HepG2 (cell line): ENCODE results near the gene HSPA1B. TPM values are rescaled to one million over a fixed set of nuclear protein-coding genes. Genes with fewer than 3 reads are reported as not detected.

Source experiments
- BHLHE40 ChIP-seq: IDR thresholded peaks from 2 replicates; pipeline ENCODE4 v1.6.1; 2011; ENCODE audit warnings: low read length, improper control_type of control experiment
- CC2D1A ChIP-seq: sonication (generic); formaldehyde crosslinking; IDR thresholded peaks from 2 replicates; pipeline ENCODE4 v1.8.1; 2023; ENCODE audit warnings: mild to moderate bottlenecking, missing genetic modification reagents
- EEA1 ChIP-seq: sonication (generic); formaldehyde crosslinking; IDR thresholded peaks from 2 replicates; pipeline ENCODE4 v1.5.1; 2020; ENCODE audit warnings: mild to moderate bottlenecking, missing genetic modification reagents, borderline replicate concordance
- FOSL2 ChIP-seq: sonication (generic); formaldehyde crosslinking; IDR thresholded peaks from 2 replicates; pipeline ENCODE4 v1.4.0; 2020; ENCODE audit warnings: missing genetic modification reagents
- GATA4 ChIP-seq: sonication (generic); IDR thresholded peaks from 2 replicates; pipeline ENCODE4 v1.6.1; 2016; ENCODE audit warnings: antibody characterized with exemption, low read depth, borderline replicate concordance
- PAX8 ChIP-seq: sonication (generic); formaldehyde crosslinking; IDR thresholded peaks from 2 replicates; pipeline ENCODE4 v1.8.0; 2022; ENCODE audit warnings: mild to moderate bottlenecking, missing genetic modification reagents, borderline replicate concordance
- SRSF4 ChIP-seq: fragments of 200-400 bp; formaldehyde crosslinking; IDR thresholded peaks from one replicate; pipeline ENCODE4 v1.6.1; 2018; ENCODE audit warnings: mild to moderate bottlenecking, low read depth, low read length, moderate library complexity; ENCODE audit not compliant: poor library complexity, severe bottlenecking
- SSRP1 ChIP-seq: IDR thresholded peaks from 2 replicates; pipeline ENCODE4 v1.6.1; 2016; ENCODE audit warnings: control low read depth
- U2AF2 ChIP-seq: fragments of 200-400 bp; formaldehyde crosslinking; IDR thresholded peaks from 2 replicates; pipeline ENCODE4 v1.6.1; 2017; ENCODE audit warnings: low read depth, mild to moderate bottlenecking, low read length
- XBP1 ChIP-seq: sonication (generic); formaldehyde crosslinking; IDR thresholded peaks from 2 replicates; pipeline ENCODE4 v1.5.0; 2020; ENCODE audit warnings: missing genetic modification reagents
- YY1 ChIP-seq: IDR thresholded peaks from 2 replicates; pipeline ENCODE4 v1.6.1; 2011; ENCODE audit warnings: low read length, low read depth, moderate library complexity, mild to moderate bottlenecking; ENCODE audit not compliant: insufficient read depth, insufficient replicate concordance
- ZNF121 ChIP-seq: sonication (generic); formaldehyde crosslinking; IDR thresholded peaks from 2 replicates; pipeline ENCODE4 v1.5.0; 2020; ENCODE audit warnings: mild to moderate bottlenecking, missing genetic modification reagents
- ZNF296 ChIP-seq: sonication (generic); formaldehyde crosslinking; conservative IDR thresholded peaks from 2 replicates; pipeline ENCODE4 v1.5.0; 2020; ENCODE audit warnings: mild to moderate bottlenecking, missing genetic modification reagents
- ZNF343 ChIP-seq: sonication (generic); formaldehyde crosslinking; IDR thresholded peaks from 2 replicates; pipeline ENCODE4 v1.4.0; 2020; ENCODE audit warnings: mild to moderate bottlenecking, missing genetic modification reagents
- ZNF383 ChIP-seq: sonication (generic); formaldehyde crosslinking; IDR thresholded peaks from 2 replicates; pipeline ENCODE4 v1.4.0; 2020; ENCODE audit warnings: missing genetic modification reagents, mild to moderate bottlenecking, borderline replicate concordance
- ZNF564 ChIP-seq: sonication (generic); formaldehyde crosslinking; IDR thresholded peaks from 2 replicates; pipeline ENCODE4 v1.8.1; 2023; ENCODE audit warnings: mild to moderate bottlenecking, missing genetic modification reagents
- ZNF616 ChIP-seq: sonication (generic); formaldehyde crosslinking; IDR thresholded peaks from 2 replicates; pipeline ENCODE4 v1.5.0; 2020; ENCODE audit warnings: low read depth, mild to moderate bottlenecking, missing genetic modification reagents
- polyA plus RNA-seq, 8 experiments: library from polyadenylated mRNA; depleted of rRNA in 3 of 8; stranded (reverse) in 7 of 8; unstranded in 1 of 8; fragments of >200 nt; fragmentation: Illumina TruSeq in 4 of 8; extraction: Trizol in 4 of 8; gene quantifications; 2 replicates each; pipeline versions ENCODE4 v1.2.1 to v1.2.3, GENCODE V29; 2011 to 2016; ENCODE audit warnings: low read depth in 4 of 8, missing spikeins in 1 of 8, mixed read lengths in 1 of 8; ENCODE audit not compliant: insufficient read depth in 1 of 8
- total RNA-seq, 5 experiments: library from RNA; depleted of rRNA; stranded (reverse); fragments of >200 nt; fragmentation: Illumina TruSeq; extraction: Trizol; gene quantifications; 2 replicates each; pipeline ENCODE4 v1.2.3, GENCODE V29; 2016; ENCODE audit warnings: low read depth in 1 of 5
- TF ChIP-seq, protein P1 (sequence below): sonication (generic); formaldehyde crosslinking; IDR thresholded peaks from 2 replicates; pipeline ENCODE4 v1.5.0; 2020; ENCODE audit warnings: mild to moderate bottlenecking, missing genetic modification reagents
- TF ChIP-seq, protein P2 (sequence below): sonication (generic); formaldehyde crosslinking; IDR thresholded peaks from 2 replicates; pipeline ENCODE4 v1.5.1; 2020; ENCODE audit warnings: mild to moderate bottlenecking, missing genetic modification reagents, moderate library complexity
- TF ChIP-seq, protein P3 (sequence below): IDR thresholded peaks from 2 replicates; pipeline ENCODE4 v1.6.1; 2012; ENCODE audit warnings: low read length, improper control_type of control experiment
- TF ChIP-seq, protein P4 (sequence below): sonication (generic); formaldehyde crosslinking; IDR thresholded peaks from 2 replicates; pipeline ENCODE4 v1.5.1; 2020; ENCODE audit warnings: missing genetic modification reagents, mild to moderate bottlenecking, borderline replicate concordance
- TF ChIP-seq, protein P5 (sequence below): sonication (generic); formaldehyde crosslinking; IDR thresholded peaks from 2 replicates; pipeline ENCODE4 v1.4.0; 2020; ENCODE audit warnings: missing genetic modification reagents

The HSPA1B gene
- total and polyA plus RNA-seq, 2 of the 13 experiments (the other 11 are each of a cell fraction or from before 2014, with no cell fraction given) = 26.0 to 186 TPM

DNA sequence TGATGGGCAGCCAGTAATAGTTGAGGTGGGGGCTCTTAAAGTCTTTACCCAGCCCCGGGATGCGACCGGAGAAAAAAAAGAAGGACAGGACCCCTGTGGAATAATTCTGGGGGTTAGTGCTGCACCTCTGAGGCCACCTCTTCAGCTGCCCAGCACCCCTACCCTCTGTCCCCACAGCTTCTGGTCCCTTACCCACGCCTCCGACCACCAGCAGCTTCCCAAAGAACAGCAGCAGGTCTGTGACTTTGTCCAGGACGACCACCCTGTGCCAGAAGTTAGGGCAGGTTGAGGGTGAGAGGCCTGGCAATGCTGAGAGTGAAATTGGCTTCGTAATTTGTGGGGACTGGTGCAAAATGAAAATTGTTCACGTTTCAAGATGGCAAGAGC is 37.3 kb downstream of the HSPA1B start (continued):
- TF ChIP-seq, protein P1, sequence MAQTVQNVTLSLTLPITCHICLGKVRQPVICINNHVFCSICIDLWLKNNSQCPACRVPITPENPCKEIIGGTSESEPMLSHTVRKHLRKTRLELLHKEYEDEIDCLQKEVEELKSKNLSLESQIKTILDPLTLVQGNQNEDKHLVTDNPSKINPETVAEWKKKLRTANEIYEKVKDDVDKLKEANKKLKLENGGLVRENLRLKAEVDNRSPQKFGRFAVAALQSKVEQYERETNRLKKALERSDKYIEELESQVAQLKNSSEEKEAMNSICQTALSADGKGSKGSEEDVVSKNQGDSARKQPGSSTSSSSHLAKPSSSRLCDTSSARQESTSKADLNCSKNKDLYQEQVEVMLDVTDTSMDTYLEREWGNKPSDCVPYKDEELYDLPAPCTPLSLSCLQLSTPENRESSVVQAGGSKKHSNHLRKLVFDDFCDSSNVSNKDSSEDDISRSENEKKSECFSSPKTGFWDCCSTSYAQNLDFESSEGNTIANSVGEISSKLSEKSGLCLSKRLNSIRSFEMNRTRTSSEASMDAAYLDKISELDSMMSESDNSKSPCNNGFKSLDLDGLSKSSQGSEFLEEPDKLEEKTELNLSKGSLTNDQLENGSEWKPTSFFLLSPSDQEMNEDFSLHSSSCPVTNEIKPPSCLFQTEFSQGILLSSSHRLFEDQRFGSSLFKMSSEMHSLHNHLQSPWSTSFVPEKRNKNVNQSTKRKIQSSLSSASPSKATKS (CRISPR knock-in tag) = no peak
- TF ChIP-seq, protein P2, sequence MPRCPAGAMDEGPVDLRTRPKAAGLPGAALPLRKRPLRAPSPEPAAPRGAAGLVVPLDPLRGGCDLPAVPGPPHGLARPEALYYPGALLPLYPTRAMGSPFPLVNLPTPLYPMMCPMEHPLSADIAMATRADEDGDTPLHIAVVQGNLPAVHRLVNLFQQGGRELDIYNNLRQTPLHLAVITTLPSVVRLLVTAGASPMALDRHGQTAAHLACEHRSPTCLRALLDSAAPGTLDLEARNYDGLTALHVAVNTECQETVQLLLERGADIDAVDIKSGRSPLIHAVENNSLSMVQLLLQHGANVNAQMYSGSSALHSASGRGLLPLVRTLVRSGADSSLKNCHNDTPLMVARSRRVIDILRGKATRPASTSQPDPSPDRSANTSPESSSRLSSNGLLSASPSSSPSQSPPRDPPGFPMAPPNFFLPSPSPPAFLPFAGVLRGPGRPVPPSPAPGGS = no peak
- no peak for TF ChIP-seq FOSL2 (CRISPR knock-in tag)
- TF ChIP-seq CC2D1A (CRISPR knock-in tag) = no peak
- TF ChIP-seq, protein P3, sequence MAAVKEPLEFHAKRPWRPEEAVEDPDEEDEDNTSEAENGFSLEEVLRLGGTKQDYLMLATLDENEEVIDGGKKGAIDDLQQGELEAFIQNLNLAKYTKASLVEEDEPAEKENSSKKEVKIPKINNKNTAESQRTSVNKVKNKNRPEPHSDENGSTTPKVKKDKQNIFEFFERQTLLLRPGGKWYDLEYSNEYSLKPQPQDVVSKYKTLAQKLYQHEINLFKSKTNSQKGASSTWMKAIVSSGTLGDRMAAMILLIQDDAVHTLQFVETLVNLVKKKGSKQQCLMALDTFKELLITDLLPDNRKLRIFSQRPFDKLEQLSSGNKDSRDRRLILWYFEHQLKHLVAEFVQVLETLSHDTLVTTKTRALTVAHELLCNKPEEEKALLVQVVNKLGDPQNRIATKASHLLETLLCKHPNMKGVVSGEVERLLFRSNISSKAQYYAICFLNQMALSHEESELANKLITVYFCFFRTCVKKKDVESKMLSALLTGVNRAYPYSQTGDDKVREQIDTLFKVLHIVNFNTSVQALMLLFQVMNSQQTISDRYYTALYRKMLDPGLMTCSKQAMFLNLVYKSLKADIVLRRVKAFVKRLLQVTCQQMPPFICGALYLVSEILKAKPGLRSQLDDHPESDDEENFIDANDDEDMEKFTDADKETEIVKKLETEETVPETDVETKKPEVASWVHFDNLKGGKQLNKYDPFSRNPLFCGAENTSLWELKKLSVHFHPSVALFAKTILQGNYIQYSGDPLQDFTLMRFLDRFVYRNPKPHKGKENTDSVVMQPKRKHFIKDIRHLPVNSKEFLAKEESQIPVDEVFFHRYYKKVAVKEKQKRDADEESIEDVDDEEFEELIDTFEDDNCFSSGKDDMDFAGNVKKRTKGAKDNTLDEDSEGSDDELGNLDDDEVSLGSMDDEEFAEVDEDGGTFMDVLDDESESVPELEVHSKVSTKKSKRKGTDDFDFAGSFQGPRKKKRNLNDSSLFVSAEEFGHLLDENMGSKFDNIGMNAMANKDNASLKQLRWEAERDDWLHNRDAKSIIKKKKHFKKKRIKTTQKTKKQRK = no peak
- 0 out of 2 replicates have a peak, but pooled peaks have one; percentile 60 for TF ChIP-seq PAX8 (CRISPR knock-in tag)
- TF ChIP-seq ZNF121 (CRISPR knock-in tag) = no peak; the same call in 1 of the 2 replicates
- TF ChIP-seq BHLHE40 = no peak
- TF ChIP-seq SSRP1 (CRISPR knock-in tag) = no peak
- TF ChIP-seq, protein P4, sequence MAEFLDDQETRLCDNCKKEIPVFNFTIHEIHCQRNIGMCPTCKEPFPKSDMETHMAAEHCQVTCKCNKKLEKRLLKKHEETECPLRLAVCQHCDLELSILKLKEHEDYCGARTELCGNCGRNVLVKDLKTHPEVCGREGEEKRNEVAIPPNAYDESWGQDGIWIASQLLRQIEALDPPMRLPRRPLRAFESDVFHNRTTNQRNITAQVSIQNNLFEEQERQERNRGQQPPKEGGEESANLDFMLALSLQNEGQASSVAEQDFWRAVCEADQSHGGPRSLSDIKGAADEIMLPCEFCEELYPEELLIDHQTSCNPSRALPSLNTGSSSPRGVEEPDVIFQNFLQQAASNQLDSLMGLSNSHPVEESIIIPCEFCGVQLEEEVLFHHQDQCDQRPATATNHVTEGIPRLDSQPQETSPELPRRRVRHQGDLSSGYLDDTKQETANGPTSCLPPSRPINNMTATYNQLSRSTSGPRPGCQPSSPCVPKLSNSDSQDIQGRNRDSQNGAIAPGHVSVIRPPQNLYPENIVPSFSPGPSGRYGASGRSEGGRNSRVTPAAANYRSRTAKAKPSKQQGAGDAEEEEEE (CRISPR knock-in tag) = no peak
- no peak for TF ChIP-seq YY1
- no peak for TF ChIP-seq GATA4
- no peak for TF ChIP-seq ZNF616 (CRISPR knock-in tag)
- no peak for TF ChIP-seq EEA1 (CRISPR knock-in tag)
- no peak for TF ChIP-seq ZNF383
- TF ChIP-seq ZNF564 = 0 out of 2 replicates have a peak, but pooled peaks have one; percentile 12
- TF ChIP-seq SRSF4 = no peak
- no peak for TF ChIP-seq U2AF2
- no peak for TF ChIP-seq XBP1 (CRISPR knock-in tag)
- TF ChIP-seq ZNF296 (CRISPR knock-in tag) = no peak
- TF ChIP-seq ZNF343 (CRISPR knock-in tag) = 0 out of 2 replicates have a peak, but pooled peaks have one; percentile 63
- TF ChIP-seq, protein P5, sequence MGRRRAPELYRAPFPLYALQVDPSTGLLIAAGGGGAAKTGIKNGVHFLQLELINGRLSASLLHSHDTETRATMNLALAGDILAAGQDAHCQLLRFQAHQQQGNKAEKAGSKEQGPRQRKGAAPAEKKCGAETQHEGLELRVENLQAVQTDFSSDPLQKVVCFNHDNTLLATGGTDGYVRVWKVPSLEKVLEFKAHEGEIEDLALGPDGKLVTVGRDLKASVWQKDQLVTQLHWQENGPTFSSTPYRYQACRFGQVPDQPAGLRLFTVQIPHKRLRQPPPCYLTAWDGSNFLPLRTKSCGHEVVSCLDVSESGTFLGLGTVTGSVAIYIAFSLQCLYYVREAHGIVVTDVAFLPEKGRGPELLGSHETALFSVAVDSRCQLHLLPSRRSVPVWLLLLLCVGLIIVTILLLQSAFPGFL (CRISPR knock-in tag) = no peak
